Measurements from ENCODE around the gene MRPL1. TPM values are rescaled to one million over a fixed set of nuclear protein-coding genes. Genes with fewer than 3 reads are reported as not detected.

MRPL1 gene
- total and polyA plus RNA-seq, 9 of the 15 experiments (the other 6 are each of a cell fraction or from before 2014, with no cell fraction given): 38.4 to 75.7 (median 63.7) TPM

DNA sequence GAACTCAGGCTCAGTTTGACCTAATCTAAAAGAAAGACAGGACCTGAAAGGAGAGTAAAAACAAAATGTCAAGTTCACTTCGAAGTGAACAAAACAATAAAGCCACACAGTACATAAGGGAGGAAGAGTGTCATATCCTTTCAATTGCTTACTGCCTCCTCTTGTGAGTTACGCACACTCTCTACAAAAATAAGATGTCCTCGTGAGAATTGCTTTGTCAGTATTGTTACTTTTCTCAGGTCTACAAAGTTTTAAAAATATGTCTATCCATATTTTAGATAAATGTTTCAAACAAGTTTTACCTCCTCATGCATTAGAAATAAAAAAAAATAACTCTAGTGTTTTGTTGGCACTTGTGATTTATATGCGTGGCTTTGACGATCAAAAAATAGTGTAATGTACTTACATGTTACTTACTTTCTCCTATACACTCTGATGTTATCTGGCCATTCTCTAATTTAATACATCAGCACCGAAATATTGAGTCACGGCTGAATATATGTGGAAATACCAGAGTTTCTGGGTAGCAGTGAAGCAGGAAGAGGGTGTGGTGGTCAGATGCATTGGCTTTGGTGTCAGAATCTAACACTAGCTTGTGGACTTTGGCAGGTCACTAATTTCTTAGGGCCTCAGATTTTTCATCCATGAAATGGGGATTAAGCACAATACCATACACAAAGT is 8.1 kb upstream of the MRPL1 start (continued):
- TF ChIP-seq, protein P1, sequence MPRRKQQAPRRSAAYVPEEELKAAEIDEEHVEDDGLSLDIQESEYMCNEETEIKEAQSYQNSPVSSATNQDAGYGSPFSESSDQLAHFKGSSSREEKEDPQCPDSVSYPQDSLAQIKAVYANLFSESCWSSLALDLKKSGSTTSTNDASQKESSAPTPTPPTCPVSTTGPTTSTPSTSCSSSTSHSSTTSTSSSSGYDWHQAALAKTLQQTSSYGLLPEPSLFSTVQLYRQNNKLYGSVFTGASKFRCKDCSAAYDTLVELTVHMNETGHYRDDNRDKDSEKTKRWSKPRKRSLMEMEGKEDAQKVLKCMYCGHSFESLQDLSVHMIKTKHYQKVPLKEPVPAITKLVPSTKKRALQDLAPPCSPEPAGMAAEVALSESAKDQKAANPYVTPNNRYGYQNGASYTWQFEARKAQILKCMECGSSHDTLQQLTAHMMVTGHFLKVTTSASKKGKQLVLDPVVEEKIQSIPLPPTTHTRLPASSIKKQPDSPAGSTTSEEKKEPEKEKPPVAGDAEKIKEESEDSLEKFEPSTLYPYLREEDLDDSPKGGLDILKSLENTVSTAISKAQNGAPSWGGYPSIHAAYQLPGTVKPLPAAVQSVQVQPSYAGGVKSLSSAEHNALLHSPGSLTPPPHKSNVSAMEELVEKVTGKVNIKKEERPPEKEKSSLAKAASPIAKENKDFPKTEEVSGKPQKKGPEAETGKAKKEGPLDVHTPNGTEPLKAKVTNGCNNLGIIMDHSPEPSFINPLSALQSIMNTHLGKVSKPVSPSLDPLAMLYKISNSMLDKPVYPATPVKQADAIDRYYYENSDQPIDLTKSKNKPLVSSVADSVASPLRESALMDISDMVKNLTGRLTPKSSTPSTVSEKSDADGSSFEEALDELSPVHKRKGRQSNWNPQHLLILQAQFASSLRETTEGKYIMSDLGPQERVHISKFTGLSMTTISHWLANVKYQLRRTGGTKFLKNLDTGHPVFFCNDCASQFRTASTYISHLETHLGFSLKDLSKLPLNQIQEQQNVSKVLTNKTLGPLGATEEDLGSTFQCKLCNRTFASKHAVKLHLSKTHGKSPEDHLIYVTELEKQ (CRISPR knock-in tag; IDR thresholded peaks at IDR 0.05): no peak
- TF ChIP-seq PHB (CRISPR knock-in tag; IDR thresholded peaks at IDR 0.05): no peak
- TF ChIP-seq MCM3 (IDR thresholded peaks at IDR 0.05): no peak
- no peak for TF ChIP-seq CHD1 (IDR thresholded peaks at IDR 0.05; ENCODE audit: low read length)
- no peak for TF ChIP-seq ELF2 (CRISPR knock-in tag; IDR thresholded peaks at IDR 0.05)
- TF ChIP-seq ZNF197 (CRISPR knock-in tag; IDR thresholded peaks at IDR 0.05; ENCODE audit: low read depth): no peak

DNA sequence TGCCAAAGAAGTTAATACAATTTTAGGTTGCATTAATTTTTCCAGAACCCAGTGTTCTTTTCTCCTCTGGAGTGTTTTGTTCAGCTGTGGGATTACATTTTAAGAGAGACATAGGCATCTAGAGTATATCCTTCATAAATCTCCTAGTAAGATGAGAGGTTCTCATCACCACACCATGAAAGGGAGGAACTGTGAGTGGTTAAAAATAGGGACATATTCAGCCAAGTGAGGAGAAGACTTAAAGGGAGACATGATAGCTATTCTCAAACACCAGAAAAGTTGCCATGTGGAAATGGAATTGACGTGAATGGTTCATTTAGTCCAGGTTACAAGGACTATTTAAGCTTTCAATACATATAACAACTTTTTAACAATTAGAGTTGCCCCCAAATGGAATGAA is 6.5 kb upstream of the MRPL1 start:
- Histone ChIP-seq H3K9ac (ENCODE audit: insufficient read depth in 1 of 2, low read depth in 2 of 2, low read length in 2 of 2) (no peak overlapping the region), H4K20me1 (replicated peaks; ENCODE audit: control insufficient read depth, insufficient read depth, low read length) (no peaks in the 10 kb centered on the region), H3K4me2 (ENCODE audit: insufficient read depth, low read length) (no peak overlapping the region), H3K9me1 (ENCODE audit: control insufficient read depth, insufficient read depth, low read length) (no peaks in the 10 kb centered on the region), H3K27ac (ENCODE audit: extremely low read depth, low read depth, low read length) (no peak overlapping the region), H3K4me3 (no peak overlapping the region), H3K9me3 (replicated peaks; ENCODE audit: control insufficient read depth, insufficient read depth, low read depth, low read length) (no peaks in the 10 kb centered on the region), H3K4me1 (replicated peaks in 1 of 2; ENCODE audit: control insufficient read depth in 2 of 2, insufficient read depth in 2 of 2, low read length in 2 of 2) (no peaks in the 10 kb centered on the region; a peak in 2 of 5 replicates), H2AFZ (ENCODE audit: low read depth, low read length) (peak overlapping the region; percentile 20; the same call in 1 of the 2 replicates), H3K27me3 (ENCODE audit: control insufficient read depth in 2 of 2, insufficient read depth in 2 of 2, low read length in 2 of 2) (no peaks in the 10 kb centered on the region), H3K36me3 (ENCODE audit: control insufficient read depth, insufficient read depth, low read length) (no peaks in the 10 kb centered on the region), H3K79me2 (ENCODE audit: control insufficient read depth, insufficient read depth, low read length) (no peaks in the 10 kb centered on the region)
- TF ChIP-seq SREBF1 (IDR thresholded peaks at IDR 0.05; ENCODE audit: borderline replicate concordance, low read depth, low read length) (no peak), RBM14 (IDR thresholded peaks at IDR 0.05; ENCODE audit: borderline replicate concordance, insufficient read depth, low read depth, low read length) (no peak), HNRNPH1 (optimal IDR thresholded peaks at IDR 0.05; ENCODE audit: low read depth, low read length) (no peak), ZNF239 (CRISPR knock-in tag; IDR thresholded peaks at IDR 0.05) (no peak), TAF15 (IDR thresholded peaks at IDR 0.05; ENCODE audit: low read depth, low read length) (no peak), MTA3 (IDR thresholded peaks at IDR 0.05; ENCODE audit: borderline replicate concordance) (no peak), KLF6 (CRISPR knock-in tag; IDR thresholded peaks at IDR 0.05; ENCODE audit: borderline replicate concordance) (no peak), FOS (IDR thresholded peaks at IDR 0.05; ENCODE audit: extremely low read depth, insufficient read length) (no peak), CBFA2T3 (IDR thresholded peaks at IDR 0.05) (no peak), ZSCAN32 (CRISPR knock-in tag; IDR thresholded peaks at IDR 0.05) (no peak)
- TF ChIP-seq, protein P2, sequence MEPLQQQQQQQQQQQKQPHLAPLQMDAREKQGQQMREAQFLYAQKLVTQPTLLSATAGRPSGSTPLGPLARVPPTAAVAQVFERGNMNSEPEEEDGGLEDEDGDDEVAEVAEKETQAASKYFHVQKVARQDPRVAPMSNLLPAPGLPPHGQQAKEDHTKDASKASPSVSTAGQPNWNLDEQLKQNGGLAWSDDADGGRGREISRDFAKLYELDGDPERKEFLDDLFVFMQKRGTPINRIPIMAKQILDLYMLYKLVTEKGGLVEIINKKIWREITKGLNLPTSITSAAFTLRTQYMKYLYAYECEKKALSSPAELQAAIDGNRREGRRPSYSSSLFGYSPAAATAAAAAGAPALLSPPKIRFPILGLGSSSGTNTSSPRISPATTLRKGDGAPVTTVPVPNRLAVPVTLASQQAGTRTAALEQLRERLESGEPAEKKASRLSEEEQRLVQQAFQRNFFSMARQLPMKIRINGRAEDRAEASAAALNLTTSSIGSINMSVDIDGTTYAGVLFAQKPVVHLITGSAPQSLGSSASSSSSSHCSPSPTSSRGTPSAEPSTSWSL (CRISPR knock-in tag; IDR thresholded peaks at IDR 0.05; ENCODE audit: borderline replicate concordance): no peak
- FAIRE-seq (no peak), ATAC-seq (no peak), DNase-seq (ENCODE audit: extremely low read depth in 1 of 4, low spot score in 3 of 4) (no peak)
- ChIA-PET POLR2A (interaction anchor here (0.7 to 1.8 kb wide), 3 partner anchors 29 to 728 kb away, joined by 3 to 5 read pairs (median 4); no protein-coding TSS in a partner anchor), CTCF (ENCODE audit: low intra/inter-chr PET ratio) (no interaction called here)
- intact Hi-C loops (cut with micrococcal nuclease) (no loop called here), in situ Hi-C loops (cut with MboI) (no loop called here)
- 37% methylated on average over 1 of the region's 1 CpG for WGBS (ENCODE audit: insufficient coverage, low coverage, missing lambda C conversion rate)
- no TSS peak for BruUV-seq (replicated peaks)

Measured in K562 (cell line).